HG03060 (cell line): ENCODE measurements around the gene IGFALS.

ENCODE experiments used
- ATAC-seq: cut with Tn5 transposase; IDR thresholded peaks from one replicate; pipeline ENCODE4 v1.9.1; 2021; ENCODE audit warnings: low read depth, moderate number of reproducible peaks; ENCODE audit not compliant: unreplicated experiment

The IGFALS gene

GRCh38 chr16:1768061-1768766 lies 25.3 kb downstream of the IGFALS start:
- ATAC-seq = no peak

- no peak for ATAC-seq
These were observed 26.1 kb downstream of the IGFALS start for GRCh38 chr16:1767116-1767994.

- ATAC-seq = no peak
These were observed 26.8 kb downstream of the IGFALS start for GRCh38 chr16:1766701-1767100.

GRCh38 chr16:1766231-1766630 lies 27.3 kb downstream of the IGFALS start:
- no peak for ATAC-seq

GRCh38 chr16:1765826-1766225 lies 27.7 kb downstream of the IGFALS start:
- no peak for ATAC-seq

GRCh38 chr16:1764971-1765370 lies 28.5 kb downstream of the IGFALS start:
- ATAC-seq = no peak

GRCh38 chr16:1763521-1764511 lies 29.7 kb downstream of the IGFALS start:
- no peak for ATAC-seq

- no peak for ATAC-seq
These were observed 30.5 kb downstream of the IGFALS start for GRCh38 chr16:1762879-1763520.

GRCh38 chr16:1762196-1762878 lies 31.2 kb downstream of the IGFALS start:
- ATAC-seq = no peak

GRCh38 chr16:1761751-1762150 lies 31.8 kb downstream of the IGFALS start:
- ATAC-seq = no peak

- ATAC-seq = no peak
These were observed 32.6 kb downstream of the IGFALS start for GRCh38 chr16:1760911-1761310.

GRCh38 chr16:1759511-1759910 lies 34.0 kb downstream of the IGFALS start:
- ATAC-seq = no peak

- no peak for ATAC-seq
These were observed 34.6 kb downstream of the IGFALS start for GRCh38 chr16:1758923-1759322.

GRCh38 chr16:1757714-1758461 lies 35.6 kb downstream of the IGFALS start:
- ATAC-seq = no peak

GRCh38 chr16:1754204-1754603 lies 39.3 kb downstream of the IGFALS start:
- no peak for ATAC-seq

- no peak for ATAC-seq
These were observed 40.7 kb downstream of the IGFALS start for GRCh38 chr16:1752853-1753252.

- ATAC-seq = no peak
These were observed 41.6 kb downstream of the IGFALS start for GRCh38 chr16:1751946-1752345.

GRCh38 chr16:1749152-1750117 lies 44.1 kb downstream of the IGFALS start:
- no peak for ATAC-seq
